Amniotic stem cell (primary cell): Measurements from ENCODE around the gene FANCG.
A peak's percentile ranks its signal among the peaks of the same experiment; 100 is the strongest.

Experiments used
- DNase-seq: peaks from one replicate; lab custom pipeline; 2025; lab: John Stamatoyannopoulos, UW

The FANCG gene

DNA sequence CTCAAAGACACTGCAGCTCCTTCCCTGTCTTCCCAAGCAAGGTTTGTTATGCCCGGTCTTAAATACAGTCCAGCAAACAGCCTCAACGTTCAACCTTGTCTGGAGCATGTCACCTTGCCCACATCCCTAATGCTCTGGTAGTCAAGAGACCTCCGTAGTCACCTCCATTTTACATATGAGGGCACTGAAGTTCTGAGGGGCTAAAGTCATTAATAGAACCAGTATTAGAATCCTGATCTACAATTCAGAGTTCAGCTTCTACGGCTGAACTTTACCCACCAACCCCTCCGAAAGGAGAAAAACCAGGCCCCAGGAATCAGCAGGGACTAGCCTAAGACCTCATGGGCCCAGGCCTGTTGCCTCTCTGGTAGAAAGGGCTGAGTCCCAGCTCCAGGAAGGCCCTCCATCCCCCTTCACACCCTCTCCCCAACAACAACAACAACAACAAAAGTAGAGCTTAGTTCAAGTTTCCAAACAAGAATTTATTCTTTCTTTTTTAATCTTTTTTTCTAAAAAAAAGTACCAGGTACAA, 24.0 kb upstream of the FANCG start:
- no peak for DNase-seq

DNA sequence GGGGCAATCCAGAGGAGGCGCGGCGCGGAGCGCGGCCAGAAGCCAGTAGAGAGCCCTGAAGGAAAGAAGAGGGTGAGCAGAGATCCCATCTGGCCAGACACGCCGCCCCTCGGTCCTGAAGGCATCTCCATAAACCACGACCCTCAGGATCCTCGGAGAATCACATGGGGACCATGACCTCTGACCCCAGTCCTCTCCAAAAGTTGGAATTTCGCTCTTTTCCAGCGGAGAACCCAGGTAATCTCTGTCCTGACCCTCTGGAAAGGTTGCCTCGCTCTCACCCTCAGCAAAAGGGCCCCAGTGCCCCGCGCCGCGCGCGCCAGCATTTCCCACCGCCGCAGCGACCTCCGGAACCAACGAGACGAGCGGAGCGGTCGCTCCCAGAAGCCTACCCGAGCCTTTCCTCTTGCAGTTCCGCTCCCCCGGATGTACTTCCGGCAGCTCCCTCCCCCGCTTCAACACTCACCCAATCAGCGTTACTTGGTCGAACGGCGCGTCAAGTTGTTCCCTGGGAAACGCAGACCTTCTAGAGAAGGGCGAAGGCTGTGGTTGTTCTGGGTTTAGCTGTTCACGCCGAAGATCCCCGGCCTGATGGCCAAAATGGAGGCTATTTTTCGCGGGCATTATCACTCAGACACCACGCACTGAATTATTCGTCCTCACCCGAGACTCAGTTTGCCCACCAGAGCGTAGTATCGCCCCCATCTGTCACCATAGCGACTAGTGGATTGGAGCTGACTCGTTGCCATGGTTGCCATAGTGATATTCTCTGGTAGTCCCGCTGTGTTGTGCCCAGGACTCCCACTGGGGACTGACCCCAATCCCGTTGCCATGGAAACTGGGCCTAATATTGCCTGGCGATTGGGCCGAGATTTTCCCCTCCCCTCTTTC, 23.3 kb upstream of the FANCG start, which contains the start of gene STOML2:
Gene STOML2 (minus strand): TSS at position 363 of the 891 bp plus-strand sequence. CDS start 37 bp downstream, at position 326.
- DNase-seq: peak; percentile 94

DNA sequence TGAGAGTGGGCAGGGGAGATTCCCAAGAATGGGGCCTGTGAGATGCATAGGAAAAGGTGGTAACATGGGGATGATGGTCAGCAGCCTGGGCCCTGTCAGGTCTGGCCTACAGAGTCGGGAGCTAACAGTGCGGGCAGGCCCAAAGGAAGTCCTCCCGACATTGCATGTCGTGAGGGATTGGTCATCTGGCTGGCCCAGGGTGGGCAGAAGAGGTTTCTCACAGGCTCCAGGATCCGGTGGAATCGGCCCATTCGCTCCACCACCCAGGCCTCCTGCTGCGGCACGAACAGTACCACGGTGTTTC, 22.7 kb upstream of the FANCG start:
- DNase-seq: no peak

DNA sequence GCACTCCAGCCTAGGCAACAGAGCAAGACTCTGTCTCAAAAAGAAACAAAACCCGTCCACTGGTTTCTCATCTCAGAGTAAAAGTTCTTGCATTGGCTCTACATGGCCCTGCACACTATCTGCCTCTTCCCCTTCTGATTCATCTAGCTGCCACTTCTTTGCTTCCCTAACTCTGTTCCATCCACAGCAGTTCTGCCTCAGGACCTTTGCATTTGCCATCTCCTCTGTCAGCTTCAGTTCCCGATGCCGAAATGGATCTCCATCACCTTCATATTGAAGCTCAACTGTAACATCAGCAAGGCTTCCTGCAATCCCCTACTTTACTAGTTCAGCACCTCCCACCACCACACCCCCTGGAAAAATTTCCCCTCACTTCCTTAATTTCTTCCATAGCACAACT, 17.8 kb upstream of the FANCG start:
- no peak for DNase-seq

DNA sequence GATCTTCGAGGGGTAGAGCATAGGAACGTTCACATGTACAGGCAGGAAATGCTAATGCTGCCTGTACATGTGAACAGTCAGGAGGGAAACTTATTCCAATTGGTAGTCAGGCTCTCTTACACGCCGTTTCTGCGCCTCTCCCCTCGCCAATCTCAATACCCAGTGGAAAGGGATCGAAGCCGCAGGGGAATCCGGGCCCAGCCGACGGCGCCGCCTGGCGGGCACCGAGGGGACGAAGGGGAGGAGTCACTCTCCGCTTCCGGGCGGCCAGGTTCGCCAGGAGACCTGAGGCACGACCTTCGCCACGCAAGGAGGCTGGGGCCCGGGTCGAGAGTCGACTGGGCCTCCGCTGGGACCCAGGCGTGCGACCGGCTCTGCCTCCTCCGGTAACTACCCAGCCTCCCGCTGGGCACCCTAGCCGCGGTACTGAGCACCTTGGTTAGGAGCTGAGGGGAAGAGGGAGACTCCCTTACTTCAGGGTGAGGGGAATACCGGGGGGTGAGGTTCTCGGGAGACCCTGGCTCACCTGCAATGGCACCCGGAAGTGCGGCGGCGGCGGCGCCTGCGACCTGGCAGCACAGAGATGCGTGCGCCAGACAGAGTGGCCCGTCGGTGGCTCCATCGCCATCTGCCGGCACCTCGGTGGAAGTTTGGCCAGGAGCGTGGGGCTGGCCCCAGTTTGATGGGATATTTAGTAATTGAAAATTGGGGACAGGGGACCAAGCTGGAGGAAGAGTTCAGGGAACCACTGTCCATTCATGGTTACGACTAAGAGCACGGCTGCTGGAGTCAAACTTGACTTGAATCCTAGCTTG, 16.5 kb upstream of the FANCG start, which contains the start of gene PIGO:
Gene PIGO (minus strand): TSS at position 557 of the 815 bp plus-strand sequence. CDS start 1,026 bp downstream, outside the sequence.
- DNase-seq: peak; percentile 68

DNA sequence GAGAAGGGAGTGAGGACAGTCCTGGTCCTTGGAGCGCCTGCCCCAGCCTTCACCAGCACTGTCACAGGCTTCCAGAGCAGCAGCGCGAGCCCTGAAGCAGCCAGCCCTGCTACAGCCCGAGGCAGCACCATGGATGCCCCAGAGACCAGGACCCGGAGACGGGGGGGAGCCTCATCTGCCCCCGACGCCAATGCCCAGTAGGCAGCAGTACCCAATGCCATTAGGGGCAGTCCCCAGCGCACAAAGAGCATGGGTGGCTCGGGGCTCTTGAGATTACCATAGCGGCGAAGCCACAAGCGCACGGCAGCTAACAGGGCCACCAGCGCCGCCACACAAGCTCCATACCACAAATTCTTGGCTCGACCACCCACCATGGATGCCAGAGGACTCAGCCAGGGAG, 11.8 kb upstream of the FANCG start:
- DNase-seq: no peak

DNA sequence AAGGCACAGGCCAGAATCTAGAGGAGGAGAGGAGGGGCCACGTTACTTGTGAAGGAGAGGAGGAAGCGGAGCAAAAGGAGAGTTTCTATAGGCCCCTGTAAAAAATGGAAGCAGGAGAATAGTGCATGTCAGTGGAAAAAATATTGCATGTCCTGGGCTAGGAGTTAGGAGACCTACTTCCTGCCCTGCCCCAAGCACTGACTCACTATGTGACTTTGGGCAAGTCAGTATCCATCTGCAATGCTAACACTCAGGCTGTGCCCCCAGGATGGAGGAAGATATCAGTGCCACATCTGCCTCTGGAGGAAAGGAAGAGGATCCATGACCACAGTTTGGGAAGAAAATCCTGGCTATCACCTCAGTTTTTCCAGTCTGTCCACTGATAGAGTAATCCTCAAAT, 9.7 kb upstream of the FANCG start:
- DNase-seq: no peak

DNA sequence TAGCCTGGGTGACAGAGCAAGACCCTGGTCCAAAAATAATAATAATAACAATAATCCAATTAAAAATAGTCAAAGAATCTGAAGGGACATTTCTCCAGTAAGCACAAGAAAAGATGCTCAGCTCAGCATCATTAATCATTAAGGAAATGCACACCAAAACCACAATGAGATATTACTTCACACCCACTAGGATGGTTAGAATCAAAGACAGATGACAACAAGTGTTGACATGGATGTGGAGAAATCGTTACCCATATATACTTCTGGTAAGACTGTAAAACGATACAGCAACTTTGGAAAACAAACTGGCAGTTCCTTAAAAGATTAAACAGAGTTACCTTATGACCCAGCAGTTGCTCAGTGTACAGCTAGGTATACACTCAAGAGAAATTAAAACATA, 5.3 kb upstream of the FANCG start:
- no peak for DNase-seq

DNA sequence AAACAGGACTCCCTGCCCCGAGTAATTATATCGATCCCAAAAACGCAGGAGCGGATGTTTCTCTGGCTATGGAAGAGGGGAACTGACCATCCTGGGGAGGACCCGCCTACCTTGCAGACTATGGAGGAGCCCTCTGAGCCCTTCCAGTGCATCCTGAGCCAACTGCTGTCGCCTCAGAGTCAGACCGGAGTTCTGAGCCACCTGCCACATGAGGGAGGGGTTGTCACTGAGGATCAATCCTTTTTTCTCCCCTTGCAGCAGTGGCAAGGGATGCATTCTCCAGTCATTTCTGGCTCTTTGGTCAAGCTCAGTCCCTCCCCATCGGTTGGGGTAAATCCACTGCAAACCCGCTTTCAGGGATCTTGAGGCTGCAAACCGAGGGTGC, 709 bp downstream of the FANCG start:
- no peak for DNase-seq

DNA sequence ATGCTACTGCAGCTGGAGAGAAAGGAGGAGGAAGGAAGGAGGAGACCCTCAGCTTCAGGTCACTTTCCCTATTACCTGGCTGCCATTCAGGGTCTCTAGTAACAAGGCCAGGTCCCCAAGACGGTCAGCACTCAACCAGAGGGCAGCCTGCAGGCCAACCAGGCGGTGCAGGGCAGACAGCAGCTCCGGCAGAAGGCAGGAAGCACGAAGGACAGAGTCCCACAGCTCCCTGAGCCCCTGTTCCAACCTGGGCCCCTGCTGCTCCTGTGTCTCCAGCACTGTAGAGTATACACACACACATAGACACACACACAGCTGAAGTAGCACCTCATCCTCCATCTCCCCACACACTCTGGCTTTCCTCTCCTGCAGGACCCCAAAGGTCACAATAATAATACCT, 1.7 kb downstream of the FANCG start:
- no peak for DNase-seq

DNA sequence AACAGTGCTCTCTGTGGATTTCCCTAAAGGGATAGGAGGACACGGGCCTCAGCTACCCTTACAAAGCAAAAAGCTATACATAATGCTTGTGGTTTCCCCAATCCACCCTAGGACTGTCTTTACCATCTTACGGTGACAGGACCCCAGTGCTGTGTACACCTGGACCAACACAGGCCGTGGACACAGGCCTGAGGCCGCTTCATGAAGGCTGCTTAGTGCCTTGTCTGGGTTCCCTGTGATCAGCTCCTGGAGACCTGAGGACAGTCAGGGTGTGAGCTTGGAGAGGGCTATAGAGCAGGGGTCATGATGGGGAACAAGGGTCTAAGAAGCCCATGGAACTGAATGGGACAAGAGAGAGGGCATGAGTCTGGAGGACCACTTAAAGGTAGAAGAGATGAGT, 2.9 kb downstream of the FANCG start:
- DNase-seq: no peak

DNA sequence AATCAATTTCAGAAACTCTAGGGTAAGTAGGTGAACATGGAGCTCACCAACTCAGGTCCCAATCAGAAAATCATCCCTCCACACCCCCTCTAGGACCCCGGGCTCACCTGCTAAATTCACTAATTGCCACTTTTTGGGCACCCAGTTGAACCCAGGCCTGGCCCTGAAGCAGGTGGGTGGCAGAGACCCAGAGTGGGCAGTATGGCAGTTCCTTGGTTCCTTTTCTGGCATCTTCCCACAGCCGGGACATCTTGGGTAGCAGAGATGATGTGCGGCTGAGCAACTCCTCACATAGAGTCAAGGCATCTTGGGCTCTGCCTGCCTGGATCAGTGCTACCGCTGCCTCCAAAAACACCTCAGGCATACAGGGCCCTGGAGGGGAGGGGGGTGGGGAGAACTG, 4.4 kb downstream of the FANCG start:
- no peak for DNase-seq

DNA sequence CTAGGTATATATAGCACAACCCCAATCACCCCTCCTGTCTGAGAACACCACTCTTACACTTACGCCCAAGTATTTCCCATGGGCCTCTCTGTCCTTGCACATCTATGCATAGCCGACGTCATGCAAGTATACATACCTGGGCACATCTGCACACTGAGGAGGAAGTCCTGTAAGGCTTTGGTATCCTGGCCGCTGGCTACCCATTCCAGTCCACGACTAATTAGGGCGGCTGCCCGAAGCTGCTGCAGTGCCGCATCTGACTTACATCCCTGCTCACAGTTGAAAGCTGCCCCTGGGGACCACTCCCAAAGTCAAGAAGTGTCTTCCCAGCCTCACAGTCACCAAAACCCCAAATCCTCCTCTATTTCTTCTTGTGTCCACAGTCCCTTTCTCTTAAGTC, 5.0 kb downstream of the FANCG start:
- DNase-seq: no peak

DNA sequence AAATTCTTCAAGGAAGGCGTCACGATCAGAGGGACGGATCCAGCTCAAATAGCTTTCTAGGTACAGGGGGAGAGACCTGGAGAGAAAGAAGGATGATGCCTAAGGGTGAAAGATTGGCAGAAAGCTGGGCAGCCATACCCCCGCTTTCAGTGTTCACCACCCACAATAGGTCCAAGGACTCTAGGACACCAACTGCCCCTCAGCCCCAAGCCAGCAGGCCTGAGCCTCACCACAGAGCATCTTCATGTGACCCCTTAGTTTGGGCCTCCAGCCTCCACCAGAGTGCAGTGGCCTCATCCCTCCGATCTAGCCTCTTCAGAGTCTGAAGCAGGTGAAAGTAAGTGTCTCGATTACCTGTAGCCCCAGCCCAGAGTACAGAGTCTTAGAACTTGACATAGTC, 5.6 kb downstream of the FANCG start:
- no peak for DNase-seq

DNA sequence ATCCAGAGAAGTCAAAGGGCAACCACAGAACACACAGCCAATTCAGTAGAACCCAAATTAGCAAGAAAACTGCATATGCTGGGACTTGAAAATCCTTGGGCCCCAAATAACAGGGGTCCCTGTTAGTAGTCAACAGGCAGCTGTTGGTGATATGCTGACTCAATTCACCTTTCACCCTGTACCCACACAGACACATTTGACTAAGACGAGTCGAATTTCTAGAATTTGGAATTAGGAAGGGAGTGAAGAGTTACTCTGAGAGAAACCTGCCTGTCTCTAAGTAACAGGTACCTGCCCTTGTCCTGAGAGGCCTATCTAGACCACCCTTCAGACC, 6.5 kb downstream of the FANCG start:
- no peak for DNase-seq

DNA sequence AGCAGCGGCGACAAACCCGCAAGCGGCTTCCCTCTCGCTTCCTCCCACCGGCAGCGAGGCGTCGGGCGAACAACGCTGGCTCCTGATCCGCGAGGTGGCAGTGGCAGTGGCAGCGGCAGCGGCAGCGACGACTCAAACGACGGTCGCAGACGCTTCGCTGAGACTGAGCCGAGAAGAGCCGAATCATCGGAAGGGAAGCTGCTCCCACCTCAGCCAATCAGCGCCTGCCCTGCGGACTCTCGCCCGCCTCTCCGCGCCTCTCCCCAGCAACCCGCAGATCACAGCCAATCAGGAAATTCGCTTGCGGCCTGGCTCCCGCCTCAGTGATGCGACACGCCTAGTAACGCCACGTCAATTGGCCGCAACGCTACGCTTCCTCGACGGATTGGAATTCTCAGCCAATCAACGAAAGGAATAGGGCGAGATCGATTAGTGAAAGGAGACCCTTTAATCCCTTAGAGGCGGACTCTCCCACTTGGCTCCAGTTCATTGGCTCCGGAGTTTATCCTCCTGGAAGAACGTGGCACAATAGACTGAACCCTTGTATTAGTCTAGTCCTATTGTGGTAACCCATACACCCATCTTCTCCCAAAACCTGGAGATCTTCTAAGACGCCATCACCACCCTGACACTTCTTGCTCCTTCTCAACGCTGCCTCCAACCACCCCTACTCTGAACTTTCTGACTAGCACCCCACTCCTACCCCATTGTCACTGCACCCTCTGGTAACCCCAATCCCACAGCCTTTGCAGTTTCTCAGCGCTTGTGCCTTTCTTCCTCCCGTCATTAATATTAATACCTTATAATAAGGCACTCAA, 7.1 kb downstream of the FANCG start, which contains the start of gene VCP:
Gene VCP (minus strand): TSS at position 165 of the 818 bp plus-strand sequence. CDS start 272 bp downstream, outside the sequence.
- peak; percentile 98 for DNase-seq

DNA sequence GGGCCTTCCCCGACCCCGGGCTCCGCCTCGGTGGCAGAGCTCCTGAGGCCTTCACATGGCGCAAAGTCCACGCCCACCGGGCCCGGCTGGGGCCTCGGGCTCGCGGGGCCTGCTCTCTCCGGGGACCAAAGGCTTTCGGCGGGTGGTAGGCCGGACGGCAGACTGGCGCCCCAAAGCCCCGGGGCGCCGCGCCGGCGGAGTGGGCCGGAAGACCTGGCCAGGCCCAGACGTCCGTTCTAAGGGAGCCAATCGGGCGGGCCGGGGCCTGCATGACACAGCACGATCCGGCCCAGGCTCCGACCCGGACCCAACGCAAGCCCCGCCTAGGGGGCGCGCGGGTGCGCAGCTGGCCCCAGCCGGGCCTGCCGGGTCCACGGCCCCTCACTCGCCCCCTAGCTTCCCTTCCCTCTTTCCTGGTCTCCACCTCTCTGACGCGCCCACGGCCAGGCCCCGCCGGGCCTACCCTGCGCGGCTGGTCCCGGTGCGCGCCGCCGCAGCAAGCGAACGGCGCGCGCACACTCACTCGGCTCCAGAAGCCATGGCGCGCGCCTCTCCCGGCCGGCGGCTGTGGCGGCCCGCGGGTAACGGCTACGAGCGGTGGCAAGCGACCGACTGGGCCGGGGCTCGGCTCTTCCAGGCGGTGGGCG, 7.8 kb downstream of the FANCG start:
- peak; percentile 68 for DNase-seq

DNA sequence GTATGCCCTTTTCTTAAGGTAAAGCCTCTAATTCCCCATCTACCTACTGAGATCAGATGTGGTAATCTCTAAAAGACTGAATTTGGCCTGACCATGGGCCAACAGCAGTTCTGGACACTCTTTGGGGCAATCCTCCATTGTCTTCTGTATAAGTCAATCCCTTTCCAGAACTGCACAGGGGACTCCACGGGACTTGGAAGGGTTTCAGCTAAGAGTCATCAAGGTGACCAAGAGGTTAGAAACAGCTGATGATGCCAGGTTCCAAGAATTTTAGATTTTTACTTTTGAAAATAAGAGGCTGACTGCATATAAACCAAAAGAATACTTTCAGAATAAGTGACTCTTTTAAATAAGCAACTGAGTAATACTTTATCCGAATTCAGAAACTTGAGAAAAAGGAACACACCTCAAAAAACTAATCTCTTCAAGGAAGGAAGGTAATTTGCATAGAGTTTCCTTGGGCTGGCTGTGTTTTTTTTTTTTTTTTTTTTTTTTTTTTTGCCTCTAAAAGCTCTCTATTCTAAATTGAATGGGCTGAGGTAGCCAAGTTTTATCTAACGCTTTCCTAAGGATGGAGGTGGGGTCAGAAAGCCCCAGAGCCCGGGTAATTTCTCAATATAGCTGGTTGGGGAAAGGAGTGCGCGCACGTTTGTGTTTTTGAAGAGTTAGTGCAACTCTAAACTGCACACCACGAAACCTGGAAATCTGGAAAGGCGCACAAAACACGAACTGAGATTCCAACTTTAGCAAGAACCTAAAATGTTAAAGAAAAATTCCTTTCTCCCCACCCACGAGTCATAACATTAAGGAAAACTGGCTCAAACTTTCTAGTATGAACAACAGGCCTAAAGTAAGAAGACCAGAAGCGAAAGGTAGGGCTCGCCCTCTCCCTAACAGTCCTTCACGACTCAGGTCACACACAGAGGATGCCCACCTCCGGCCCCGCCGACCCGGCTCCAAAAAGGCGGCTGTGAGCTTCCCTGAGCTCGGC, 8.6 kb downstream of the FANCG start:
- DNase-seq: no peak

DNA sequence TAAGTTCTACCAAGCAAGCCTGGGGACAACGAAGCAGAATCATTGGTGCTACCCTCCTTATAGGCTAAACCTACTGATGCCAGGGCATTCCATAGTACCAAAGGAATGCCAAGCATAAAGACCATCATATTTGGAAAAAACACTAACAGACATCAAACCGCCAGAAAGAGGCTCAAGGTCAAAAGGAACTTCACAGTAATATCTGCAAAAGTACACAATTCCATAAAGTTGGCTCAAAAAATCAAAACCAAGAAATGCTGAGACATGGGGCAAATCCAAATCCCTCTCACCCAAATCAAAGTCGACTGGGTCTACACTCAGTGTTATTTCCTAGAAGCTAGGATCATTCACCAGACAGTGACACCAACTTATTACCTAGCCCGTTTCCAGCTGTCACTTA, 10.7 kb downstream of the FANCG start:
- no peak for DNase-seq

DNA sequence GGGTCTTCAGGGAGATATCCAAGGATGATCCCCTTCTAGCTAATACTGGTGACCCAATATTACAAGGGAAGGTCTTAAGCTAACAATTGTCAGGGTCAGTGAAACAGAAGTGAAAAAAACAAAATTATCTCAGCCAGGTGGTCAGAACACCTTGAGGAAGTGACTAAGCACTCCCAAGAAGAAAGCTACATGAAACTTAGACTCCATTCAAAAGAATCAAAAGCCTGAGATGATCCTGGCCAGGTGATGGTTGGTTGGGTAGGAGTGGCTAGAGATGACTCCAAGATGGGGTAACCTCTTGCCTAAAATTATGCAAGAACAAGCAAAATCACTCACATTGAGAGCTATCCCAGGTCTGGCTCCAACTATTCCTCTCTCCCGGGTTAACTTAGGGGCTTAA, 12.7 kb downstream of the FANCG start:
- DNase-seq: no peak
